WI38 (cell line): ENCODE data around the gene CPEB3.

Experiments
- H3K4me3 ChIP-seq: 2 replicates; pipeline ENCODE4 v1.5.1; 2011; ENCODE audit warnings: low read depth, mild to moderate bottlenecking, control low read depth, low read length
- CTCF ChIP-seq: IDR thresholded peaks from 2 replicates; pipeline ENCODE4 v1.5.1; 2012; ENCODE audit warnings: low read depth, mild to moderate bottlenecking, control low read depth, low read length

CPEB3 gene

GRCh38 chr10:92290076-92290836, 622 bp downstream of the CPEB3 start:
- no peak for TF ChIP-seq CTCF
- H3K4me3 ChIP-seq: peak overlapping the region; percentile 97

GRCh38 chr10:92284112-92284704, 6.7 kb downstream of the CPEB3 start:
- TF ChIP-seq CTCF: no peak
- H3K4me3 ChIP-seq: no peak overlapping the region

GRCh38 chr10:92278996-92279696, 11.7 kb downstream of the CPEB3 start:
- no peak for TF ChIP-seq CTCF
- H3K4me3 ChIP-seq: no peak overlapping the region

GRCh38 chr10:92274071-92274470, 16.8 kb downstream of the CPEB3 start:
- no peak overlapping the region for H3K4me3 ChIP-seq
- TF ChIP-seq CTCF: no peak

GRCh38 chr10:92268748-92269147, 22.1 kb downstream of the CPEB3 start:
- TF ChIP-seq CTCF: no peak
- no peak overlapping the region for H3K4me3 ChIP-seq

GRCh38 chr10:92267343-92267742, 23.5 kb downstream of the CPEB3 start:
- no peak overlapping the region for H3K4me3 ChIP-seq
- no peak for TF ChIP-seq CTCF
